VCaP (cell line): ENCODE results near the gene ERBB2.

Experiments used
- H3K27ac ChIP-seq: fragments of 450-650 bp; 2 replicates; pipeline ENCODE4 v1.5.1; 2017
- TF ChIP-seq, protein P1 (sequence below): fragments of 450-650 bp; conservative IDR thresholded peaks from 2 replicates; pipeline ENCODE4 v1.5.1; 2017; ENCODE audit warnings: mild to moderate bottlenecking, moderate library complexity

Gene ERBB2

GRCh38 chr17:39755554-39756379, 55.9 kb downstream of the ERBB2 start:
- TF ChIP-seq, protein P1, sequence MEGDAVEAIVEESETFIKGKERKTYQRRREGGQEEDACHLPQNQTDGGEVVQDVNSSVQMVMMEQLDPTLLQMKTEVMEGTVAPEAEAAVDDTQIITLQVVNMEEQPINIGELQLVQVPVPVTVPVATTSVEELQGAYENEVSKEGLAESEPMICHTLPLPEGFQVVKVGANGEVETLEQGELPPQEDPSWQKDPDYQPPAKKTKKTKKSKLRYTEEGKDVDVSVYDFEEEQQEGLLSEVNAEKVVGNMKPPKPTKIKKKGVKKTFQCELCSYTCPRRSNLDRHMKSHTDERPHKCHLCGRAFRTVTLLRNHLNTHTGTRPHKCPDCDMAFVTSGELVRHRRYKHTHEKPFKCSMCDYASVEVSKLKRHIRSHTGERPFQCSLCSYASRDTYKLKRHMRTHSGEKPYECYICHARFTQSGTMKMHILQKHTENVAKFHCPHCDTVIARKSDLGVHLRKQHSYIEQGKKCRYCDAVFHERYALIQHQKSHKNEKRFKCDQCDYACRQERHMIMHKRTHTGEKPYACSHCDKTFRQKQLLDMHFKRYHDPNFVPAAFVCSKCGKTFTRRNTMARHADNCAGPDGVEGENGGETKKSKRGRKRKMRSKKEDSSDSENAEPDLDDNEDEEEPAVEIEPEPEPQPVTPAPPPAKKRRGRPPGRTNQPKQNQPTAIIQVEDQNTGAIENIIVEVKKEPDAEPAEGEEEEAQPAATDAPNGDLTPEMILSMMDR, result no peak
- peak overlapping the region; percentile 94 for H3K27ac ChIP-seq

DNA sequence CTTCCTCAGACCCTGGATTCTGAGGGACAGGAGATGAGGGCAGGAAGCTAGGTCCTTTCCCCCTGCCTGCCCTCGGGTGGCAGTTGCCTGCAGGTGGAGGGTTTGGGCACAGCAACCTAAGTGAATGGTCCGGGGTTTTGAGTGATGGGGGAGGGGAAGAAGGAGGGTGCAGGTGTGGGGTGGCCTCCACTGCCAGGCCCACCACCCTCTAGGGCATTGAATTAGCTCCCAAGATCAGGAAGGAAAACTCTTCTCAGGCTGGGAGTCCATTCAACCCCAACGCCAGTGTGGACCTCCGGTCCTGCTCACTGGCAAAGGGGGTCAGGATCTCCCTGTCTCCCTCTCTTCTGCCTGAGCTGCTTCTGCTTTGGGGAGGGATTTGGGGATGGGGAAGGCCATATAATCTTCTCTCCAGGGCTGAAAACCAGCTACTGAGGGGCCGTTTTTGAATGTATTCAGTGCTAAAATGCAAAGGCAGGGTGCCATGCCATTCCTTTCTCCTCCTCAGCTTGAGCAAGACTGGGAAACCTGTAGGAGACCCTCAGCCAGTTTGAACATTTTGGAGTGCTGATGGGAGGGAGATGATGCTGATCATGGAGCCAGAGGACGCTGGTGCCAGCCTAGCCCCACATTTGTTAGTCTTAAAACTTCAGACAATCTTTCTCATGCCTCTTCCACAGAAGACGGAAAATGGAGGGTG, 56.7 kb downstream of the ERBB2 start:
- no peak overlapping the region for H3K27ac ChIP-seq

GRCh38 chr17:39757176-39757662, 57.4 kb downstream of the ERBB2 start:
- H3K27ac ChIP-seq, result no peak overlapping the region
- TF ChIP-seq, protein P1, result no peak

More for the DNA sequence above, 56.7 kb downstream of the ERBB2 start:
- TF ChIP-seq, protein P1, result no peak

DNA sequence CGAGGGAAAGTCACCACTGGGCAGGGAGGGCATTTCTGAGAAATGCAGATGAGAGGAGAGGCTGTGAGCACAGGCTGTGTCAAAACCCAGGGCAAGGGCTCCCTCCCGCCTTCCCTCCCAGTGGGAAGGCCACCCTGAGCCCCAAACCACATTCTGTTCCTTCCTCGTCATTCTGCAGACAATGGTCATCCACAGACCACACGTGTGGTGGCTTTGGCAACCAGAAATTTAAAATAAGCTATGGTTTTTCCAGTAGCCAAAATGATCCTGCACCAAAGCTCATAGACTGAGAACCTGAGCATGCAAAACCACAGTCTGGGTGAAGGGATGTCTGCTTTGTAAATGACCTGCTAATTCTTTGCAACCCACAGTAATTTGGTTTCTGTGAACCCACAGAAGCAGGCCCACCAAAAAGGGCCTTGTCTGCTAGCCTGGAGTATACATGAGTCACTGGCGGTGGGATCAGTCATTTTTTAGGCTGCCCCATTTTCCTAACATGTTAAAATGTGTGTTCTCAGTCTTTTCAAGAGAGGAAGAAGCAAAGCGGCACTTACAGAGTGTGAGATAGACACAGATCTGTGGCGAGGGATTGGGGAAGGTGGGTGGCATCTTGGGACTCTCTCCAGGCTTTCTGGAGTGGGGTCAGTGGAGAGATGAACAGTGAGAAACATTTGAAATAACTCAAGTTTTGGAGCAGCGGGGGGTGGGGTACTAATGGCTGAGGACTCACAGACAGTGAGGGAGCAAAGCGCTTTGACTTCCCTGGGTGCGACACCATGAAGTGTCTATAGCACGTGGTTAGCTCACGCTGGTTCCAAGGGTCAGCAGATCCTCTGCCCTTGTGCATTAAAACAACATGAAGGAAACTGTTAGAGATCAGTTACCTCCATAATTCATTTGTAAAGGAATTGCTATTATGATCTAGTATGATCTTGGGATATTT, 58.3 kb downstream of the ERBB2 start:
- H3K27ac ChIP-seq, result no peak overlapping the region
- TF ChIP-seq, protein P1, result no peak

DNA sequence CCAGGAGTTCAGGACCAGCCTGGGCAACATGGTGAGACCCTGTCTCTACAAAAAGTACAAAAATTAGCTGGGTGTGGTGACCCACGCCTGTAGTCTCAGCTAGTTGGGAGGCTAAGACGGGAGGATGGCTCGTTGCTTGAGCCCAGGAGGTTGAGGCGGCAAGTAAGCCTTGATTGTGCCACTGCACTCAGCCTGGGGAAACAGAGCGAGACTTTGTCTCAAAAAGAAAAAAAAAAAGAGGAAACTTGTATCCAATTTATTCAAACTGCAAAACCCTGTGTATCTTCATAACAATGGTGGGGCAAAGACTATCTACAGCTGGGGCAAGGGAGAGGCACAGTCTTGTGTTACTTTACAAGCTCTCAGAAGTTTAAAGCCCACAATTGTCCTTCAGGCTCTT, 59.3 kb downstream of the ERBB2 start:
- no peak overlapping the region for H3K27ac ChIP-seq
- TF ChIP-seq, protein P1, result no peak

DNA sequence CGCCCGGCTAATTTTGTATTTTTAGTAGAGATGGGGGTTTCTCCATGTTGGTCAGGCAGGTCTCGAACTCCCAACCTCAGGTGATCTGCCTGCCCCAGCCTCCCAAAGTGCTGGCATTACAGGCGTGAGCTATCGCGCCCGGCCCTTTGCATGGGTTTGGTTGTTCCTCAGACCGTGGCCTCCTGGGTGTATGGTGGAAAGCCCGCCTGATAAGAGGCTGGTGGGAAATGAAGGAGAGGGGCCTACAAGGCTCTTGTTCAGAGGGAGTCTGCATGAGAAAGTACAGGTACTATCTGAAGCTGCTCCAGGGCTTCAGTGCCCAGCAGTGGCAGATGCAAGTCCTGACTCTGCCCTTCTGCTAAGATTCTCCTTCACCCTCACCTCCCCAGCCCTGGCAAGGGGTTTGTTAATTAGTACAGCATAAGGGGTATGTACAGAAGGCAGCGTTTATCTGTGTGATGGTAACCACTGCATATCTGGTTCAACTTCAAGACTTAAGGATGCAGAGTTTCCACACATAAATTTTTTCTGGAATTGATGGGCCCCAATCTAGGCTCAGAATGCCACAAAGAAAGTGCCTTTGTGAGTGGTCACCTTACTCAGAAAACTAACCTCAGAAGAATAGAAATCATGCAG, 62.1 kb downstream of the ERBB2 start:
- H3K27ac ChIP-seq, result no peak overlapping the region

More for the DNA sequence above, 62.1 kb downstream of the ERBB2 start:
- TF ChIP-seq, protein P1, result no peak
